NCI-H146 treated with DMSO at 0.1 percent for 48 hours (cell line): ENCODE results near the gene RAB18.
"Not testable (repeated sequence)": the region's sequence is repeated elsewhere in the genome, so short reads cannot be mapped to it uniquely, and the experiment has no call there.

Source experiments
- DNase-seq: peaks from one replicate; lab custom pipeline; 2025; ENCODE audit not compliant: unreplicated experiment; lab: John Stamatoyannopoulos, UW

Gene RAB18

DNA sequence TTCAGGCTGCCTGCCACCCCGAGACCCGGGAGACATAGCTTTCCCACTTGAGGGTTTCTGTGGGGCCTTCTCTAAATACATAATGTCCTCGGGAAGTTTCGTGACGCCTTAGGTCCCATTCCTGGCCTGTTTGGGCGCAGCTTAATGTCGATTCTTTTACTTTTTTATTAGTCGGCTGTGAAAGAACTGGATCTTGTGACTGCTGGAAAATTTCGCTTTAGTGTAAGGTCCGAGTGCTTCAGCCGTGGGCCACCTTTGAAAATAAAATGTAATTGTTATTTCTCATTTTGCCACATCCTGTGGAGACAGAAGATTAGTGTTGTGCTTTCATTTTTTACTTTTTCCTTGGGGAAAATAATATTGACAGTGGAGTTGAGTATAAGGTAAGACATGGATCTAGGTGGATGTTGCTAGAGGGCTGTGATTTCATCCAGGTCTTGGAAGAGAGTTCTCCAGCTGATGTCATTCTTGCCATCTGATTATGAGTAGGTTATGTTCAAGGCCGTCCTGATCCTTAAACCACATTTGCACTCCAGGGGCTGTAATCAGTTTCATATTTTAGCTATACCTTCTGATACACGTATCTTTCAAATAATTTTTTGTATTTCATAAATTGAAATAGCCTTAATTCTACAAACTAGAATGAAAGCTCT lies 830 bp downstream of the RAB18 start:
- no peak for DNase-seq

DNA sequence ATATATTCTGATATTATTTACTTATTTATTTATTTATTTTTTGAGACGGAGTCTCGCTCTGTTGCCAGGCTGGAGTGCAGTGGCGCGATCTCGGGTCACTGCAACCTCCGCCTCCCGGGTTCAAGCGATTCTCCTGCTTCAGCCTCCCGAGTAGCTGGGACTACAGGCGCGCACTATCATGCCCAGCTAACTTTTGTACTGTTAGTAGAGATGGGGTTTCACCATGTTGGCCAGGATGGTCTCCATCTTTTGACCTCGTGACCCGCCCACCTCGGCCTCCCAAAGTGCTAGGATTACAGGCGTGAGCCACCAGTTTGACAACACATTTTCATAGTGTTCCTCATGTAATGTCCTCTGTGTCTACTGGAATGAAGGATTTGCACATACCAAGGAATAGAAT lies 1.4 kb downstream of the RAB18 start:
- not testable (repeated sequence) for DNase-seq

DNA sequence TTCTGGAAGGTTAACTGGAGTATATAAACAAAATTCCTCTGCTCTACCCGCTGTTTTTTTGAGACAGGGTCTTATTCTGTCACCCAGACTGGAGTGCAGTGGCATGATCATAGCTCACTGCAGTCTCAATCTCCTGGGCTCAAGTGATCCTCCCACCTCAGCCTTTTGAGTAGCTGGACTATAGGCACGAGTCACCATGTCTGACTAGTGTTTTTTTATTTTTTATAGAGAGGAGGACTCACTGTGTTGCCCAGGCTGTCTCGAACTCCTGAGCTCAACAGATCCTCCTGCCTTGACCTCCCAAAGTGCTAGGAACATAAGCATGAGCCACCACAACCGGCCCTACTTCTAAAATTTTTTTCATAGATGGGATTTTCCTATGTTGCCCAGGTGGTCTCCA lies 2.2 kb downstream of the RAB18 start:
- no peak for DNase-seq

DNA sequence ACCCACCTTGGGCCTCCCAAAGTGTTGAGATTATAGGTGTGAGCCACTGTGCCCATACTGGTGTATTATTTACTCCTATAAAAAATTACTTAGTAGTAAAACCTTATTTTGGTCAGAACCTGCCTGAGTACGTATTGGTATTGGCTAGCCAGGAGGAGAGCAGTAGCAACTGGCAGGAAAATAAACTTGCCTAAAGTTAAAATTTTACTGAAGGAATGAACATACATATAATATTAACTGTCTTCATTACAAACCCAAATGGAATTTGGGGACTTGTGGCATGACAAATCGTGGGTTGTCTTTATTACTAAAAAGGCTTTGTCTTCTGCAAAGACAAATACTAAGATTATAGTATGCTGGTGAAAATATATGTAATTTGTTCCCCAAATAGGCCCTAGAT lies 8.4 kb downstream of the RAB18 start:
- no peak for DNase-seq

DNA sequence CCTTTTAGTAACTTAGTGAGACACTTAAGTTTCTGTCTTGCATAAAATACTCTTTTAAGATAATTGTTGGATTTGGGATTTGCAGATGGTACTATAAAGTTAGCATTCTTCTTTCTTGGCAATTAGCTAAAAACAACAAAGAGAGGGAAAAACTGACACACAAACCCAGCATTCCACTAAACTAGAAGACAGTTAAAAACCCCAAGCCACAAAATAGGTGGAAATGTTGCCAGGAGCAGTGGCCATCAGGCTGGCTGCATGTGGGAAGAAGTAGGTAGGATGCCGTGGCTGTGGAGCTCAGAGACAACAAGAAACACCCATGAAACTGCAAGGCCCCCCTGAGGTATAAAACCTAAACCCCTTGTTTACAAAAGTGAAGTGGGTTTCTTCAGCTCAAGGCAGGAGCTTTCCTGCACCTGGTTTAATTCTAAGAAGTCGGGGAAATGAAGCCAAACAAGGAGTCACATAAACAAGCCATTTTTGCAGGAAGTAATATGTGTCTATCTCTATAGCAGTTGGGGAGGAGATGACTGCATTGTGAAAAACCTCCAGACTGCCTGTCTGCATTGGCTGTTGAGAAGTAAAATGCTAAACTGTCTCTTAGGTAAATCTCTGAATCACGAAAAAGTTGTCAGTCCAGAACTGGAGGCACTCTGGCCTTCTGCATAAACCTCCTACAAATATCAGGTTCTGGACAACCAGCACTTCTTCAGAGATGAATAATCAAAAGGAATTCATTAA lies 9.5 kb downstream of the RAB18 start:
- no peak for DNase-seq

DNA sequence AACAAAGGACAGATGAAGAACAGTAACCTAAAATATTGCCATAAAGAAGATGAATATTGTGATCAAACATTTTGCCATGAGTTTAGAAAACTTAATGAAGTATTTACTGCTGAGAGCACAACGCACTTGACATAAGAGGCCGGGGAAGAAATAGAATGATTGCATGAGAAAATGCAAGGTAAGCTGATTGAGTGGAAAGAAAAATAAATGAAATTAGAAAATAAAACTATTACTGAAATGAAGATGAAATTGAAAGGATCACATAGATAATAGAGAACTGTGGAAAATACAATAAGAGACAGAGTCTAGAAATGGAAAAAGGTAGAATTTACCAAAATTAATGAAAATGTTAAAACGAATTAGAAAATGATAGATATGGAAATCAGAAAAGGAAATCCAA lies 10.1 kb downstream of the RAB18 start:
- no peak for DNase-seq

DNA sequence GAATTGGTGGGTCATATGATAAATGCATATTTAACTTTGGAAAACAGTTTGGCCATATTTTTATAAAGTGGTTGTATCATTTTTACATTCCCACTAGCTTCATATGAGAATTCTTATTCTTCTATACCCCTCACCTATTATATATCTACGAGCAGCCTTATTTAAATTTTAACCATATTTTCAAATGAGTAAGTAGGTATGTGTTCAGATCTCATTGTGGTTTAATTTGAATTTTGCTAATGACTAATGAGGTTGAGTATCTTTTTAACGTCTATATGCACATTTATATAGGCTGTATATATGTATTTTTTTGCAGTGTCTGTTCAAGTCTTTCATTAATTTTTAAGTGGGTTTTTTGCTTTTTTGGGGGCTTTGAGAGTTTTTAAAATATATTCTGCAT lies 14.2 kb downstream of the RAB18 start:
- DNase-seq: no peak

DNA sequence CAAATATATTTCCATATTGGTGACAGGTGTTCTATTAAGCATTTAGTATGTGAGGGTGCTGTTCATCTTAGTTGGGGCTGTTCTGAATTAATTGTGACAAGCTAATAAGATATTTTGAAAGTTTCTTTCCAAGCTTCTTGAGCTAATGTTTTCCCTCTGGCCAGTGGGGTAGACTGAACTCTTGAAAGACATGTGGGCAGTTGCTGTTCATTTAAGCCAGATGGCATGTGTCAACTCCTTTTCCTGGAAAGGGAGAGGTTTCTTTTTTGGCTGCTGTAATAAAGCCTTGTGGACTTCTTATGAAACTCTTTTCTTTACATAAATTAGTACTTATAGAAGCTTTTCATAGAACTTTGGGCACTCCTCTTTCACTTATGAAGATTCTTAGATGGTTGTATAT lies 21.7 kb downstream of the RAB18 start:
- DNase-seq: no peak

DNA sequence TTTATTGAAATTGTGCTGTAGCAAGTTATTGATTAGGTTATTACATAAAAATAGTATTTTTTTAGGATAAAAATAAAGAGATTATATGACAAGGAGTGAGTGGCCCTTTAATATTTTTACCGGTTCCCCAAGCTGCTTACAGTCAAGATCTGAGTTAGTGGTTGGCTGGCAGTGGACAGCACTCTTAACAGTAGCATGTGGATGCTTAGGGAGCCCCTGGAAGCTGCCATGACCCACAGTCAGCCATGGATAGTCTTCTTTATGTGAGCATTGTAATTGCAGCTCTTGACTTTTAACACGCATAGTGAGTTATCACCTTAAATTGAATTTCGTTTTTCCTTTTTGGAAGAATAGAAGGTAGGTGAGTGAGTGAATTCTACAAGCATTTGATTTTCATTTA lies 22.1 kb downstream of the RAB18 start:
- DNase-seq: no peak

DNA sequence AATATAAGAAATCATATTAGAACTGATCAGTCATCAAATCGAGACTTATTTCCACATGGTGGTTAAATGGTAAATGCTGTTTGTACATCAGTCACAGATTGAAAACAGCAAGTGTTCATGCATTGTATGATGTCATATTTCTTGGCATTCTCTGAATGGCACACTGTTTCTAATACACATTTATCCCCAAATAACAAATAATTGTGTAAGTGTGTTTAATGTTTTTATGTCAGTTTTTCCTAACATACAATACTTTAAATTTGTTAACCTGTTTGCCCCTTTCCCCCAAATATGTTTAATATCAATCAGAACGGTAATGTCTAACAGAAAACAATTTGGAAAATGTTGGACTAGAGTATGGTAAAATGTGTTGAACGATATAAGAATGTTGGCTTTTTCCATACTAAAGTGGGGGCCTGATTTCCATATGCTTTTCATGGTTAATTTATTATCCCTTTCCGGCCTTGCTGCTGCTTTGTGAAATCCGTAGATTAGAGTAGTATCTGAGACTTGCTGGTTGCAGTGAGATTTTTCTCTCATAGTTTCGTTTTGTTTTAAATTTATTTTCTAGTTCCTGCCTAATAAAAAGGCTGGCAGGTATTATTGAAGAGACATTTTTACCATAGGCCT lies 23.7 kb downstream of the RAB18 start:
- DNase-seq: no peak

DNA sequence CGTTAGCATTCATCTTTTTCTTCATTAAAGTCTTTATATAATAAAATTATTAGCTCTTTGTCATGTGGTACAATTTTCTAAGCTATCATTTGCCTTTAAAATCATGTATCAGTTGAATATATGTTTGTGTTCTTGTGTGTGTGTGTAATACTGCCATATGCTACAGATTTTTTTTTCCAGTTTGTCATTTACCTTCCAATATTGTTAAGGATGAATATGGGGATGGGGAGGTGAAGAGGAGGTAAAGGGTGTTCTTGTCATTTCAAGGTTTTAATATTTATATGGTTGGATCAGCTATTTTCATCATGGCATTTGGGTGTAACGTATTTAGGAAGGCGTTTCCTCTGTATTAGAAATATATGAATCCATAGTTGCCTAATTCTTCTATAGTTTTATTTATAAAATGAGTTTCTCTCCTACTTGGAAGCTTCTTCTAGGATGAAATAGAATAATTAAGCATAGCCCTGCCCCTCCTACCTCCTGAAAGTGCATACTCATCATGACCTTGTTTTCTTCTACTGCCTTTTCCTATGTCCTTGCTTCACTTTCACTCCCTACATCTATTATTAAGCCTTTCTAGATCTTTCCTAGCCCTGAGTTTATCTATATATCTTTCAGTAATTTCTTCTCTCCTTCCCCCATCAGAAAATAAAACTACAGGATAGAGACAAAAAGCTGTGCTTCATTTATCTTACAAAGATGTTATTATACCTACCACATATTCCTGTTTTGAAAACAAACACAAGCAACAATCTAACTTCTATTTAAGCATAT lies 25.1 kb downstream of the RAB18 start:
- no peak for DNase-seq

DNA sequence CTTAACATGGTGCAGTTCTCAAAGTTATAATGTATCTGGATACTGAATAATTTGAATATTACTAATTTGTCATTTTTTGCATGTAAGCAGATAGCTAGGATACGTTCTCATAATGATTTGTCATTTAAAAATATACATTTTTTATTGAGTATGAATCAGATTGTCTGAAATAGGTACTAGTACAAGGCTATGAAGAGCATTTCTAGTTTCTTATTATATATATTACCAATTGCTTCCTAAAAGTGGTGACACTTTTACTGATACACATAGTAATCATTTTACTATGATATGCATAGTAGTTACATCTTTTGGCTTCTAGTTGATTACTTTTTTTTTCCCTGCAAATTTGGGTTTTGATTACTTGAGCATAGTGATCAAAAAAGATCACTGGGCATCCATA lies 26.4 kb downstream of the RAB18 start:
- no peak for DNase-seq

DNA sequence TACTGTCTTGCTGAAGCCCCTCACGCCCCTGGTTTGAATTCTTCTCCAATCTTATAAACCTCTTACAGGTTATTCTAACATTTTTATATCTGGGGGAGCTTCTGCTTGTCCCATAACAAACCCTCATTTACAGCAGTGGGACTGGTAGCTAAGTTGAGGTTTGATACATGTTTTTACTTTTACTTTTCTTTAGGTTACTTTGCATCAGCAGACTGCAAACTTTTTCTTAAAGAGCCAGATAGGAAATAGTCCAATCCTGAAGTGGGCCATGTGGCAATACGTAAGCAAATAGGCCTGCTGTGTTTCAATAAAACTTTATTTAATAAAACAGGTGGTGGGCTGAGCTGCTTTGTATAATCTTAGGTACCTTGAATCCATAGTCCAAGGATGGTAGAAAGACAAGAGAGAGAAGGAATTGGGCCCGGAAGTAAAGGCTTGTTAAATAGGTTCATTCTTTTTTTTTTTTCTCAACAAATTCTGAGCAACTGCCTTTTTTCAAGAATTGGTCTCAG lies 27.3 kb downstream of the RAB18 start:
- DNase-seq: no peak

DNA sequence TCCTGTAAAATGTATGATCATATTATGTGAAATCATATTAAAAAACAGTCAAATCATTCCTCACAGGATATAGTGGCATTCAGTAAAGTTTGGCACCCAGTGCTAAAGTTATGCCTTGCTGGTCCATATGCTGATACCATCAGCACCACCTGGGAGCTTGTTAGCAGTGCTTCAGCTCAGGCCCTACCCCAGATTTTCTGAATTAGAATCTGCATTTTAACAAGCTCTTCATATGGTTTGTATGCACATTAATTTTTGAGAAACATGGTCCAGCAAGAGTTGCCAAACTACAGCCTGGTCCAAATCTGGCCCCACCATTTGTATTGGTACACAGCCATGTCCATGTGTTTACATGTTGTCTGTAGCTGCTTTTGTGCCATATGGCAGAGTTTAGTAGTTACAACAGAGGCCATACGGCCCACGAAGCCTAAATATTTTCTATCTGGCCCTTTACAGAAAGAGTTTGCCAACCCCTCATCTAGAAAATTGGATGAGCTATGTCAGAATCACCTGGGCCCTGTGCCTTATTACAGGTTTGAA lies 30.1 kb downstream of the RAB18 start:
- DNase-seq: no peak

DNA sequence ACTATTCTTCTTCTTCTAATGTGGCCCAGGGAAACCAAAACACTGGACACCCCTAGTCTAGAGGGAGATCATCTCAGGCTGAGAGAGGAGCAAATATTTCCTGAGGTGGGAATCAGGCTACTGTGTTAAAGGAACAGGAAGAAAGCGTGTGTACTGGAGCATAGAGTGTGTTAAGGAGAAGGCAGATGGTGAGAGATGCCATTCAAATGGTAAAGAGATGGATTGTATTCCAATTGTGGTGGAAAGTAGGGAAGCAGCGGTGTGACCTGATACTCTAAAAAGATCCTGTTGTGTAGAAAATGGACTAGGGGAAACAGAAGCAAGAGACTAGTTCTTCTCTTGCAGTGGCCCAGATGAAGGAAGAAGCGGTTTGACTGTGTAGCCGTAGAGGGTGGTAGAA lies 31.2 kb downstream of the RAB18 start:
- no peak for DNase-seq

DNA sequence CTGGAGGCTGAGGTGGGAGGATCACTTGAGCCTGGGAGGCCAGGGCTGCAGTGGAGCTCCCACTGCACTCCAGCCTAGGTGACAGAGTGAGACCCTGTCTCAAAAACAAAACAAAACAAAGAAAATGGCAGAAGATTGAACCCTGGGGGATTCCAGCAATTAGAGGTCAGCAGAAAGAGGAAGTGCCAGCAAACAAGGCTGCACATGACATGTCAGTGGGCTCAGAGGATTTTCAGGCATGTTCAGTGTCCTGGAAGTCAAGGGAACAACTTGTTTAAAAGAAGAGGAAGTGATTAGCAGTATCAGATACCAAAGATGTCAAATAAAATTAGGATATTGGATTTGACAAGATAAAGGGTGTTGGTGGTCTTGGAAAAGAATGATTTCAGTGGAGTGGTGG lies 32.3 kb downstream of the RAB18 start:
- DNase-seq: no peak

DNA sequence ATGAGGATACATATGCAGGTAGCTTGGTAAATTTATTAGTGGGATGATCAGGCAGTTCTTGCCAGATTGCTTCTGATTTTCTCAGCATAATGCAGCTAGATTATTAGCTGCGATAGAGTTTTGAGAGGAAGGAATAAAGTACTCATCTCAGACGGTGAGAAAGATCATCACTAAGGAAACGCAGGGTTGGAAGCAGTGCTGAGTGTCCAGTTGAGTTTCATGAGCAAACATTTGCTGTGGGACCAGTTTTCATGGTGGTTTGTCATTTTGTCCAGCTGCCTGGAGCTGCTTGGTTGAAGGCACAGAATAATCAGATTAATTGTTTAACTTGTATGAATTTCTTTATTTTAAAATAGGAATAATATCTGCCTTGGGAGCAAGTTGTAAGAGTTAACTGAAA lies 33.1 kb downstream of the RAB18 start:
- DNase-seq: no peak

DNA sequence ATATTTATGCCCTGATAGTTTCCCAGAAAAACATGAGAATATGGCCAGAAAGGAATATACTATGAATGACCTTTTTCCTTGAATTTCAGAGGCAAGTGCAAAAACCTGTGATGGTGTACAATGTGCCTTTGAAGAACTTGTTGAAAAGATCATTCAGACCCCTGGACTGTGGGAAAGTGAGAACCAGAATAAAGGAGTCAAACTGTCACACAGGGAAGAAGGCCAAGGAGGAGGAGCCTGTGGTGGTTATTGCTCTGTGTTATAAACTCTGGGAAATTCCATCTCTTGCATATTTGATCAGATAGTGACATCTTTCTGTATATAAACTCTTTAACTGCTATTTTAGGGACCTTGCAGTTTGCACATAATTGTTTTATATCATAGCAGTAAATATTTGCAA lies 33.7 kb downstream of the RAB18 start:
- no peak for DNase-seq

DNA sequence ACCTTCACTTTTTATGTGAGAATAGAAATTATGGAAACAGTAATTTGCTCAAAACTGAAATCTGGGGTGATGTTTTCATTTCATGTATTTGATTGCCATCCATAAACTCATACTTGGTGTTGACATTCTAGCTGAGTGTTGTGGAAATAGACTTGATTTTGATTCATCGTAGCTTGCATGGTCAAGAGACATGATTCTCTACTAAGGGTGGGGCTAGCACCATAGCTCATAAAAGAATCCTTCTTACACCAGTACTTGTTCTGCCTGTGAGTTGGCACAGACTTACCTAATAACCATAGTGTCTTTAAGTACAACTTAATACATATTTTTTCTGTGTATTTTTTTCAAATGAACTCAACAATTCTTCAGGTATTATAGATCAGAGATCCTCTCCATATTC lies 36.6 kb downstream of the RAB18 start:
- DNase-seq: no peak

DNA sequence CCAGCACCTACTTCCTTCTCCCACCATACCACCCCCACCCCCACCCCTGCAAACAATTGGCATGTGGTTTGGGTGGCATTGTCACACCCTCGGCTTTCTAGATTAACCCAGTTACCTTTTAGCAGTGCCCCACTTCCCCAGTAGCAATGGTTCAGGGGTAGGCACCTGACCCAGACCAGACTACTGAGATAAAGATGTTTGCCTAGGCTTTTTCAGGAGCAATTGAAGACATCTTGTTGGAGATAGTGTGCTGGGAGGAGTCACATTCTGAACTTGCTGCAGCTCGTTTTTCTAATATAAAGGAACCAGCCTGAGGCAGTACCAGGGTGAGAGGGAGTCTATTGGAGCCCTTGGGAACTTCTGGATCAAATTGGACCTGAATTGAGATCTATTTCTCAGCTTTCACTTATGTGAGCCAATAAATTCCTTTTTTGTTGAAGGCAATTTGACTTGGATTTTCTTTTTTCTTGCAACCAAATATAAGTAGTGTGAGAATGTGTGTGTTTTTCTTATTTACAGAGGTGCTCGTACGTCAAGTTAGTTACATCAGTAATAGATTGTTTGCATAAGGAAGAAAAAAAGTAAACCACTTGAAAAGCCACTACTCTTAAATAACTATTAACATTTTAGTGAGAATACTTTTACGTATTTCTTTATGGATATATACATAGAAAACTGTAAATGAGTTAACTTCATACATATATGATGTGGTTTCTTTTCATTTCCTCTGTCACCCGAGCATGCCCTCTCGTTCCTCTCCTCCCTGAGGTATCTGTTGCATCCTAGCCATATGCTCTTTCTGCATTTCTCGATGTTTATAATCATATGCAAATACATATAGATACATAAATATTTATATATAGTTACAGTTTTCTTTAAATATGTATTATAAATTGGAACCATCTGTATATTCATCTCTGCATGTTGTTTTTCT lies 38.0 kb downstream of the RAB18 start:
- DNase-seq: no peak
